OCI-LY1 (cell line): Measurements from ENCODE around the gene KREMEN2.

Experiments
- CTCF ChIP-seq: fragments of 200-600 bp; sonication (generic), shearing (Covaris generic); IDR thresholded peaks from 2 replicates; pipeline ENCODE4 v1.5.1; 2017; ENCODE audit warnings: mild to moderate bottlenecking, antibody characterized with exemption, low read length, moderate library complexity, mixed read lengths
- EZH2 ChIP-seq: fragments of 200-600 bp; sonication (generic), shearing (Covaris generic); IDR thresholded peaks from 2 replicates; pipeline ENCODE4 v1.8.0; 2017; ENCODE audit warnings: borderline replicate concordance, mixed run types, mild to moderate bottlenecking, antibody characterized with exemption, low read length, moderate library complexity, mixed read lengths

- no peak for TF ChIP-seq CTCF
- TF ChIP-seq EZH2 = no peak
Observed at GRCh38 chr16:3013998-3014690, 50.1 kb downstream of the KREMEN2 start.
